Measurements from ENCODE around the gene AQP1.

GRCh38 chr7:30903146-30903545 is 8.5 kb upstream of the AQP1 start:
- TF ChIP-seq CTCF (IDR thresholded peaks at IDR 0.05) (no peak), POLR2A (IDR thresholded peaks at IDR 0.05) (no peak), POLR2AphosphoS5 (IDR thresholded peaks at IDR 0.05) (no peak)
